Fibroblast of pulmonary artery (primary cell): ENCODE measurements around the gene PEX12.

Source experiments
- DNase-seq: peaks from one replicate; pipeline ENCODE4 v3.0.0-alpha.2; 2010; ENCODE audit warnings: low read depth
- H3K4me3 ChIP-seq: replicated peaks from 2 replicates; pipeline ENCODE4 v1.5.1; 2011; ENCODE audit warnings: low read depth, mild to moderate bottlenecking, control low read depth, low read length, moderate library complexity
- CTCF ChIP-seq: IDR thresholded peaks from 2 replicates; pipeline ENCODE4 v1.5.1; 2011; ENCODE audit warnings: mild to moderate bottlenecking, control low read depth, low read length, inconsistent platforms; ENCODE audit errors: missing control alignments

Gene PEX12

GRCh38 chr17:35596530-35597233 lies 18.3 kb upstream of the PEX12 start:
- H3K4me3 ChIP-seq = no peak overlapping the region
- no peak for DNase-seq
- TF ChIP-seq CTCF = no peak

GRCh38 chr17:35596072-35596471 lies 17.7 kb upstream of the PEX12 start:
- DNase-seq = no peak
- H3K4me3 ChIP-seq = no peak overlapping the region
- no peak for TF ChIP-seq CTCF

- peak overlapping the region; percentile 100 for H3K4me3 ChIP-seq
- TF ChIP-seq CTCF = no peak
- DNase-seq = peak; percentile 45
Observed at GRCh38 chr17:35588196-35588920, 10.0 kb upstream of the PEX12 start.

- no peak for TF ChIP-seq CTCF
- peak; percentile 98 for DNase-seq
- H3K4me3 ChIP-seq = peak within 1 kb of the TSS; percentile 100
Observed at GRCh38 chr17:35587074-35587961, 8.9 kb upstream of the PEX12 start, which contains the start of gene AP2B1. Gene AP2B1, plus strand, starts transcription at chr17:35587322. Its CDS starts 6,709 bp downstream, at chr17:35594031.

- no peak for TF ChIP-seq CTCF
- no peak for DNase-seq
- peak overlapping the region; percentile 100 for H3K4me3 ChIP-seq
Observed at GRCh38 chr17:35586569-35587073, 8.2 kb upstream of the PEX12 start.

GRCh38 chr17:35584061-35584460 lies 5.7 kb upstream of the PEX12 start:
- no peak for TF ChIP-seq CTCF
- no peak for DNase-seq
- no peak overlapping the region for H3K4me3 ChIP-seq
